HepG2 (cell line): ENCODE data around the gene DDHD1. TPM values are rescaled to one million over a fixed set of nuclear protein-coding genes. Genes with fewer than 3 reads are reported as not detected.

Experiments
- ATAC-seq: fragments of 200-7000 bp; cut with Tn5 transposase; 3 replicates; pipeline ENCODE4 v1.9.1; 2020; ENCODE audit warnings: mild to moderate bottlenecking, moderate library complexity
- BruUV-seq: library from RNA; stranded (reverse); fragments of 400-500 nt; replicated peaks from 2 replicates; lab custom pipeline; 2021; lab: Mats Ljungman, UMichigan
- CTCF ChIA-PET: fragments of 300-600 bp; formaldehyde crosslinking; extraction: SDS; loops from one replicate; lab custom pipeline; 2021; ENCODE audit warnings: low total read pairs, inconsistent platforms, low intra/inter-chr PET ratio; lab: Yijun Ruan, JAX
- POLR2A ChIA-PET: fragments of 350-600 bp; sonication (Branson Sonifier 250); formaldehyde crosslinking; loops from one replicate; lab custom pipeline; 2020; ENCODE audit warnings: antibody characterized with exemption, inconsistent platforms; lab: Yijun Ruan, JAX
- DNase-seq: peaks from one replicate; pipeline ENCODE4 v3.0.0-alpha.2; 2015; ENCODE audit warnings: low spot score
- FAIRE-seq: peaks from 3 replicates; lab custom pipeline; 2011; peaks lifted over from hg19 to GRCh38; lab: Jason Lieb, UNC
- H2AFZ ChIP-seq: one replicate; pipeline ENCODE4 v1.6.1; 2011; ENCODE audit warnings: low read length, inconsistent platforms
- H3K27ac ChIP-seq: fragments of 300-600 bp; 3 replicates; pipeline ENCODE4 v1.8.0; 2011; ENCODE audit warnings: mixed run types, mild to moderate bottlenecking, mixed read lengths, low read length, inconsistent platforms; ENCODE audit not compliant: insufficient read depth; ENCODE audit errors: extremely low read length
- H3K27me3 ChIP-seq, 2 experiments: fragments of 200-600 bp in 1 of 2; 2 replicates in 1 of 2; 3 replicates in 1 of 2; pipeline versions ENCODE4 v1.6.0 to v1.8.0; 2011; ENCODE audit warnings: low read length in 2 of 2, mild to moderate bottlenecking in 2 of 2, moderate library complexity in 2 of 2, inconsistent platforms in 1 of 2; ENCODE audit not compliant: insufficient read depth in 2 of 2, control insufficient read depth in 1 of 2
- H3K36me3 ChIP-seq, 2 experiments: fragments of 200-600 bp in 1 of 2; replicated peaks in 1 of 2; 2 replicates in 1 of 2; 3 replicates in 1 of 2; pipeline versions ENCODE4 v1.5.1 to v1.8.0; 2011; ENCODE audit warnings: low read length in 2 of 2, inconsistent platforms in 1 of 2; ENCODE audit not compliant: insufficient read depth in 2 of 2, control insufficient read depth in 1 of 2
- H3K4me1 ChIP-seq: 2 replicates; pipeline ENCODE4 v1.5.1; 2012; ENCODE audit warnings: low read length, inconsistent platforms; ENCODE audit not compliant: insufficient read depth
- H3K4me2 ChIP-seq: 2 replicates; pipeline ENCODE4 v1.6.0; 2011; ENCODE audit warnings: low read depth, low read length, inconsistent platforms
- H3K4me3 ChIP-seq, 3 experiments: fragments of 200-600 bp in 1 of 3; sonication (generic), shearing (Covaris generic) in 1 of 3; replicated peaks in 1 of 3; 2 replicates each; pipeline ENCODE4 v1.5.1; 2011 to 2016; ENCODE audit warnings: low read length in 3 of 3, inconsistent platforms in 2 of 3, low read depth in 2 of 3, mild to moderate bottlenecking in 2 of 3, control low read depth in 1 of 3, mixed read lengths in 1 of 3; ENCODE audit not compliant: insufficient read depth in 1 of 3
- H3K79me2 ChIP-seq: one replicate; pipeline ENCODE4 v1.6.1; 2011; ENCODE audit warnings: low read length, inconsistent platforms; ENCODE audit not compliant: insufficient read depth
- H3K9ac ChIP-seq: 2 replicates; pipeline ENCODE4 v1.6.0; 2011; ENCODE audit warnings: mild to moderate bottlenecking, low read depth, low read length, inconsistent platforms; ENCODE audit not compliant: insufficient read depth
- H3K9me3 ChIP-seq: 2 replicates; pipeline ENCODE4 v1.5.1; 2012; ENCODE audit warnings: mild to moderate bottlenecking, low read length
- H4K20me1 ChIP-seq: 2 replicates; pipeline ENCODE4 v1.6.0; 2011; ENCODE audit warnings: inconsistent platforms, mild to moderate bottlenecking, low read length, moderate library complexity; ENCODE audit not compliant: insufficient read depth
- CBFB ChIP-seq: sonication (generic); formaldehyde crosslinking; IDR thresholded peaks from 2 replicates; pipeline ENCODE4 v1.4.0; 2020; ENCODE audit warnings: missing genetic modification reagents
- ELK4 ChIP-seq: sonication (generic); formaldehyde crosslinking; IDR thresholded peaks from 2 replicates; pipeline ENCODE4 v1.9.0; 2021; ENCODE audit warnings: missing genetic modification reagents, borderline replicate concordance
- ERF ChIP-seq: IDR thresholded peaks from 2 replicates; pipeline ENCODE4 v1.6.1; 2018; ENCODE audit warnings: missing biosample characterization, missing genetic modification reagents
- ISX ChIP-seq: sonication (generic); formaldehyde crosslinking; conservative IDR thresholded peaks from 2 replicates; pipeline ENCODE4 v1.5.0; 2020; ENCODE audit warnings: missing genetic modification reagents
- KAT8 ChIP-seq: IDR thresholded peaks from 2 replicates; pipeline ENCODE4 v1.6.1; 2016; ENCODE audit warnings: missing genetic modification reagents, missing compliant biosample characterization
- KLF6 ChIP-seq: IDR thresholded peaks from 2 replicates; pipeline ENCODE4 v1.8.0; 2016; ENCODE audit warnings: missing biosample characterization, missing genetic modification reagents
- RBM39 ChIP-seq: fragments of 200-400 bp; formaldehyde crosslinking; IDR thresholded peaks from one replicate; pipeline ENCODE4 v1.6.1; 2018; ENCODE audit warnings: antibody characterized with exemption, mild to moderate bottlenecking, low read depth, low read length; ENCODE audit not compliant: poor library complexity, severe bottlenecking
- ZMAT5 ChIP-seq: sonication (generic); formaldehyde crosslinking; IDR thresholded peaks from 2 replicates; pipeline ENCODE4 v1.5.0; 2020; ENCODE audit warnings: mild to moderate bottlenecking, low read depth, missing genetic modification reagents, borderline replicate concordance
- ZNF367 ChIP-seq: sonication (generic); formaldehyde crosslinking; IDR thresholded peaks from 2 replicates; pipeline ENCODE4 v1.4.0; 2020; ENCODE audit warnings: missing genetic modification reagents, borderline replicate concordance
- ZNF644 ChIP-seq: IDR thresholded peaks from 2 replicates; pipeline ENCODE4 v1.6.1; 2016; ENCODE audit warnings: low read depth
- ZNF710 ChIP-seq: sonication (generic); formaldehyde crosslinking; IDR thresholded peaks from 2 replicates; pipeline ENCODE4 v1.5.0; 2020; ENCODE audit warnings: mild to moderate bottlenecking, missing genetic modification reagents, borderline replicate concordance
- ZUFSP ChIP-seq: sonication (generic); formaldehyde crosslinking; IDR thresholded peaks from 2 replicates; pipeline ENCODE4 v1.9.0; 2021; ENCODE audit warnings: missing genetic modification reagents, mild to moderate bottlenecking, borderline replicate concordance
- WGBS: methylation state at CpG from one replicate; pipeline ENCODE4 v1.1.6; 2017; ENCODE audit warnings: low lambda C conversion rate; 5-methylcytosine and 5-hydroxymethylcytosine counted together
- in situ Hi-C: cut with HindIII; loops from 2 replicates; pipeline ENCODE4 v1.10.0; 2017; ENCODE audit warnings: low pct_unique_long_range_greater_than_20kb; ENCODE audit not compliant: extremely low pct_ligation_motif_present
- intact Hi-C: fragments of 100-400 bp; cut with micrococcal nuclease; formaldehyde crosslinking; loops from one replicate; pipeline ENCODE4 v1.10.0; 2022; ENCODE audit not compliant: unreplicated experiment
- polyA plus RNA-seq, 8 experiments: library from polyadenylated mRNA; depleted of rRNA in 3 of 8; stranded (reverse) in 7 of 8; unstranded in 1 of 8; fragments of >200 nt; fragmentation: Illumina TruSeq in 4 of 8; extraction: Trizol in 4 of 8; gene quantifications; 2 replicates each; pipeline versions ENCODE4 v1.2.1 to v1.2.3, GENCODE V29; 2011 to 2016; ENCODE audit warnings: low read depth in 4 of 8, missing spikeins in 1 of 8, mixed read lengths in 1 of 8; ENCODE audit not compliant: insufficient read depth in 1 of 8
- total RNA-seq, 5 experiments: library from RNA; depleted of rRNA; stranded (reverse); fragments of >200 nt; fragmentation: Illumina TruSeq; extraction: Trizol; gene quantifications; 2 replicates each; pipeline ENCODE4 v1.2.3, GENCODE V29; 2016; ENCODE audit warnings: low read depth in 1 of 5

The DDHD1 gene
- total and polyA plus RNA-seq, 2 of the 13 experiments (the other 11 are each of a cell fraction or from before 2014, with no cell fraction given), result 4.6 to 8.3 TPM

GRCh38 chr14:53004976-53005375 lies 148.1 kb downstream of the DDHD1 start (continued):
- TF ChIP-seq ISX, result no peak

GRCh38 chr14:53003776-53004175 lies 149.3 kb downstream of the DDHD1 start:
- CTCF ChIA-PET, result no interaction called here
- Histone ChIP-seq H3K4me2 (no peak overlapping the region), H2AFZ (no peak overlapping the region), H3K4me1 (peaks cover 22% of the 10 kb centered on the region), H3K4me3 (no peak overlapping the region), H3K9ac (no peak overlapping the region), H4K20me1 (no peaks in the 10 kb centered on the region), H3K27ac (no peak overlapping the region), H3K36me3 (no peaks in the 10 kb centered on the region), H3K27me3 (no peaks in the 10 kb centered on the region; a peak in 1 of 5 replicates), H3K9me3 (no peaks in the 10 kb centered on the region), H3K79me2 (no peaks in the 10 kb centered on the region)
- in situ Hi-C loops (no loop called here), intact Hi-C loops (no loop called here)
- TF ChIP-seq ZNF367 (CRISPR knock-in tag) (no peak), ZMAT5 (CRISPR knock-in tag) (no peak), ELK4 (CRISPR knock-in tag) (no peak)
- POLR2A ChIA-PET, result no interaction called here
- BruUV-seq, result no TSS peak
- ATAC-seq (no peak), FAIRE-seq (no peak), DNase-seq (no peak)
- WGBS, result 63% methylated on average over 4 of the region's 4 CpGs

- Histone ChIP-seq H3K4me2 (peak overlapping the region; percentile 64), H3K36me3 (no peaks in the 10 kb centered on the region), H2AFZ (no peak overlapping the region), H4K20me1 (no peaks in the 10 kb centered on the region), H3K79me2 (no peaks in the 10 kb centered on the region), H3K27ac (no peak overlapping the region), H3K9ac (no peak overlapping the region), H3K27me3 (no peaks in the 10 kb centered on the region), H3K4me3 (peak overlapping the region in 1 of 3 experiments; percentile 29; a peak in 2 of 6 replicates), H3K9me3 (no peaks in the 10 kb centered on the region), H3K4me1 (peaks cover 31% of the 10 kb centered on the region)
- no TSS peak for BruUV-seq
- intact Hi-C loops (no loop called here), in situ Hi-C loops (no loop called here)
- ChIA-PET POLR2A (no interaction called here), CTCF (no interaction called here)
- ATAC-seq (peak; percentile 75), DNase-seq (peak; percentile 13), FAIRE-seq (peak; percentile 26)
- 17% methylated on average over 5 of the region's 5 CpGs for WGBS
- TF ChIP-seq RBM39, result no peak
- TF ChIP-seq KAT8 (CRISPR knock-in tag), result no peak
- TF ChIP-seq CBFB, result no peak
- TF ChIP-seq ZNF710 (CRISPR knock-in tag), result no peak
- TF ChIP-seq ZUFSP (CRISPR knock-in tag), result no peak
- peak; percentile 66; the same call in 1 of the 2 replicates for TF ChIP-seq ZNF644 (CRISPR knock-in tag)
- TF ChIP-seq ERF (CRISPR knock-in tag), result no peak
- no peak for TF ChIP-seq KLF6 (CRISPR knock-in tag)
Measured at GRCh38 chr14:53002576-53002975, 150.5 kb downstream of the DDHD1 start.
